Measurements from ENCODE around the gene PAX3.

DNA sequence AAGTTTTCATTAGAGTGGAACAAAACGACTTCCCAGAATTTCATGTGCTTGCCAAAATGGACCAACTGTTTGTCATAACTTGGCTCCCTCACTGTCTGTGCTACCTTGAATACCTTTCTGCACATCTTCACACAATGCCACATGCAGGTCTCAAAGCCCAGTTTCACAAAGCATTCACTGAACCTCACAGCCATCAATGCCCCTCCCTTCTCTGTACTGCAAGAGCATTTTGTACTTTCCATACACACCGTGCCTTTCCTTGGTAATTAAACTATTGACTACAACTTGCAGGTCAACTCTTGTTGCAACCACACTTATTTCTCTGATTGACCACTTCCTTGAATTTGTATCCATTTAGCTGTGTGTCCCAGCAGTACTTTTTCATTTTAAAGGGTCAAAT is 50.5 kb downstream of the PAX3 start:
- TF ChIP-seq EZH2phosphoT487 (IDR thresholded peaks at IDR 0.05; ENCODE audit: low read length) (no peak), EZH2 (optimal IDR thresholded peaks at IDR 0.05; ENCODE audit: low read depth, low read length) (no peak)
- TF ChIP-seq, protein P1, sequence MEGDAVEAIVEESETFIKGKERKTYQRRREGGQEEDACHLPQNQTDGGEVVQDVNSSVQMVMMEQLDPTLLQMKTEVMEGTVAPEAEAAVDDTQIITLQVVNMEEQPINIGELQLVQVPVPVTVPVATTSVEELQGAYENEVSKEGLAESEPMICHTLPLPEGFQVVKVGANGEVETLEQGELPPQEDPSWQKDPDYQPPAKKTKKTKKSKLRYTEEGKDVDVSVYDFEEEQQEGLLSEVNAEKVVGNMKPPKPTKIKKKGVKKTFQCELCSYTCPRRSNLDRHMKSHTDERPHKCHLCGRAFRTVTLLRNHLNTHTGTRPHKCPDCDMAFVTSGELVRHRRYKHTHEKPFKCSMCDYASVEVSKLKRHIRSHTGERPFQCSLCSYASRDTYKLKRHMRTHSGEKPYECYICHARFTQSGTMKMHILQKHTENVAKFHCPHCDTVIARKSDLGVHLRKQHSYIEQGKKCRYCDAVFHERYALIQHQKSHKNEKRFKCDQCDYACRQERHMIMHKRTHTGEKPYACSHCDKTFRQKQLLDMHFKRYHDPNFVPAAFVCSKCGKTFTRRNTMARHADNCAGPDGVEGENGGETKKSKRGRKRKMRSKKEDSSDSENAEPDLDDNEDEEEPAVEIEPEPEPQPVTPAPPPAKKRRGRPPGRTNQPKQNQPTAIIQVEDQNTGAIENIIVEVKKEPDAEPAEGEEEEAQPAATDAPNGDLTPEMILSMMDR (IDR thresholded peaks at IDR 0.05; ENCODE audit: low read length) = no peak

All from MM.1S (cell line).